ENCODE results near the gene EBF3.

The EBF3 gene

DNA sequence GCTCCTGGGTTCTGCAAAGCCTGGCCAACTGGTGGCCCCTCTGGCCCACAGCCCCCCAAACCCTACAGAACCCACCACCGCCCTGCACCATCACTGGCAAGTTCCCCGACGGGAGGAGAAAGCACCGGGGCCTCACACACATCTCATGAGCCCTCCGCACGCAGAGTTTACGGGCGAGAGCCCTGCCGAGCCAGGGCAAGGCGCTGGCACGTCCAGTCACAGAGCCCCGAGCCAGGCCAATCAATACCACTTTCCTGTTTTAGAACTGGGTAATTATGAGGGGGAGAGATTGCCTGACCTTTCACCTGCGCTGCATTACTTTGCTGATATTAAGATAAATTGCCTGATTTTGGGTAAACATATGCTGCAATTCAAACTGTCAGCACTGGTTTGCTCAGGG lies 113.3 kb downstream of the EBF3 start:
- no peak for DNase-seq (ENCODE audit: low read depth)

DNA sequence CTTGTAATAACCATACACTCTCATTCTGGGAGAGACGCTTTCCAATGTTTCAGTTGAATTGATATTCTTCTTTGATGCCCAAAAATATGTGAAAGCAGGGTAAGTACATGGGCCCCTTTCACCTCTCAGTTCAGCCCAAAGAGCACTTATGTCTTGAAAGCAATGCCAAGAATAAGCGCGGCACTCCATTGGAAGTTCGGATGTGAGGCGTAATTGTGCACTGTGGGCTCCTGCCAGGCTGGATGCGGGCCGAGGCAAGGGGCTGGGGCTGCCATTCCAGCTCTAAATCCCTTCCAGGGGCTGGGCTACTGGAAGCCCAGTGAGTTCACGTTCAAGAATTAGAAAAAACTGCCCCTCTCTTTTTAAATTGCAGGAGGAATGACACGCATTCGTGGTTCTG lies 113.8 kb downstream of the EBF3 start:
- DNase-seq (ENCODE audit: low read depth): no peak

DNA sequence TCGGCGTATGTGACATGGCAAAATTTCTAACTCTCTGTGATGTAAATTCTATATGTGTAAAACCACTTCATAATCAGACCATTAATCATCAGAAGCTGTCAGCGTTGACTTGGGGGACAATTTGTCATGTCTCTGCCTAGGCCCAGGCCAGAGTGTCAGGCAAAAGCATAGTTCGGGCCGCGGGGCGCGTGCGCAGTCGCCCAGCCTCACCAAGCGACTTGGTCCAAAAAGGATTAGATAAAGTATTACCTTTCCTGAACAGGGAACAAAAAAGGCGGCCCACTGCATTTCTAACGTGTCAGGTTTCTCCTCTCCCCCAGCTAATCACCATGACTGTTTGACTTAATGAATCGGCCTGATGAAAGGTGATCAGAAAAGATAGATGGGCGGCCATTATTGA lies 114.2 kb downstream of the EBF3 start:
- DNase-seq (ENCODE audit: low read depth): no peak

DNA sequence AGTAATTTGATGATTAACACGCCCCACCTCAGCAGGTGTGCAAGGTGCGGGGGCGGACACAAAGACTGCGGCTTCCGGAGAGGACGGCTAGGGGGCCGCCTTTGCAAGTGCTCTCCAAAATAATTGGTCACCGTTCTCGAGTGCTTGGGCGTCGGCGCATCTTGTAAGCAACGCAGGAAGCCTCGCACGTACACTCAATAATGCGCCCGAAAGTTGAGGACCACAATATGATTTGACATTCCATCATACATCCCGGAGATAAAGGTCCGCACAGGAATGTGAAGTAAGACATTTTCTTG lies 114.7 kb downstream of the EBF3 start:
- DNase-seq (ENCODE audit: low read depth): no peak

DNA sequence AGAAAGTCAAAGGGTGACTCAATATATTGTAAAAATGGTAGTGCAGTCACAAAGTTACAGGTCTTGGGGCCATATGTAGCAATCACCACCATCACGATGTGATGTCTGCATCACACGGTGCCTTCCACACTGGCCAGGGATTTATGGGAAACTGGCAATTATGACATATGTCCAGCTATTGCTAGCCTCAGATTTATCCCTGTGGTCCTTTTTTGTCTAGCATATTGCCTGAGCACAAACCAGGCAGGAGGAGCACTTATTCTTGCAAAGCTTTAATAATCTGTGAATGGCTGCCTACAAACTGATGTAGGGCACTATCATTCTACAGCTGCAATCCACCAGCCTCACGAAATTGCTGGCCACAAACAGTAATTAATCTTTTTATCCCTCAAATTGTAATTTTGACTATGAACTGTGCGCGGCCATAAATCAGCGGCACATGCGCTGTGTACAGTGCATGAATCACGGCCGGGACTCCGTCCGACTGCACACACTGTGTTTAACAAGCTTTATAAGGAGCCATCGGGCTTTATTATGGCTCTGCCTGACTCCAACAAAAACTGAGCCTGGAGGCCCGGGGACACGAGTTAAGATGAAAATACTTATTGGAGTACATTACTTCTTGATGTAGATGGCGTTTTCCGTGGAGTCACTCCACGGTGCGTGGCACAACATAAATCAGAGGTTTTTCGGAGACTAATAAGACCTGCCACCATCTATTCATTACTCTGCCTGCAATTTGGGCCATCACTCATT lies 115.2 kb downstream of the EBF3 start:
- DNase-seq (ENCODE audit: low read depth): no peak

DNA sequence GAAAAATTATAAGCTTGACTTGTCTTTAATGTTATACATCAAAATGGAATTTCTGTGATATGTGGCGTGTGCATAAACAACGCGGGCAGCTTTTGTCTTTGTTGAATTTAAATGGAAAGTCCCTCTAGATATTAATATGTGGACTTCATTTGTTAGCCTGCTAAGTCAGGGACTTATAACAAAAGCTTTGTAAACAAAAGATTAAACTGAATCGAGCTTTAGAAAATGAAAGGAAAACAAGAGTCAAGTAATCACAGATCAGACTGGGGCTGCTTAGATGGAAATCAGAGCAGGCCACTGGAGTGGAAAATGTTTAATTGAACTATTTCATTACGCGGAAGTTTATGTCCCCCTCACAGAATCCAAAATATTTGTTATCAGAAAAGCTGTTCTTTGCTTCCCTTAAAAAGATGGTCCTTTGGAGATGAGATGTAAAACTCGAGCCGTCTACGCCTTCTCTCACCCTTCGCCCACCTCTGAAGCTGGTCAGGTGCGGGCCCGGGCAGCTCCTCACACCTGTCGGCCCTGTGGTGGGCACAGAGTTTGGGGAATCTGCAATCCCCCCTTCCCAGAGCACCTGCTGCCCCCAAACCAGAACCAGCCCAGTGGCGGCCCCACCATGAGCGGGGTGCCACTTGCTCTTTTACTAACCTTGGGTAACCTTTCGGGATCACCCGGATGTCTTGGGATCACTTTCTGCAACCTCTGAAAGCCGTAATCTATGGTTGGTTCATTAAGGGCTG lies 116.2 kb downstream of the EBF3 start:
- DNase-seq (ENCODE audit: low read depth): no peak

DNA sequence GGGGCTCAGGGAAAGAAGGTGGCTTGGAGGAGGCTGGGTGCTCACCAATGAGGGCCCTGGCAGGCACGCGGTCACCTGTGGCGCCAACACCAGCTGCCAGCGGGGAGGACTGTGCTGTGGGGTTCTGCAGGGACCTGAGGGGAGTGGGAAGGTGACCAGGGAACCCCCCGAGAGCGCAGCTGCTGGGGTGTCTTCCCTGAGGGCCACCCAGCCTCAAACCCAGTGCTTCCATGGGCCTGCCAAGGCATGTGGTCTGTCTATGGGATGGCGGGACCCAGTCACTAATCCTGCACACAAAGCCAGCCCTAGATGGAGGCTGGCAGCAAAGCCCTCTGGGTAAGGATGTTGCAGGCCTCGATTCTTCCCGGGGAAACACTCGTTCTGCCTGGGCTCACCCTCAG lies 117.1 kb downstream of the EBF3 start:
- no peak for DNase-seq (ENCODE audit: low read depth)

DNA sequence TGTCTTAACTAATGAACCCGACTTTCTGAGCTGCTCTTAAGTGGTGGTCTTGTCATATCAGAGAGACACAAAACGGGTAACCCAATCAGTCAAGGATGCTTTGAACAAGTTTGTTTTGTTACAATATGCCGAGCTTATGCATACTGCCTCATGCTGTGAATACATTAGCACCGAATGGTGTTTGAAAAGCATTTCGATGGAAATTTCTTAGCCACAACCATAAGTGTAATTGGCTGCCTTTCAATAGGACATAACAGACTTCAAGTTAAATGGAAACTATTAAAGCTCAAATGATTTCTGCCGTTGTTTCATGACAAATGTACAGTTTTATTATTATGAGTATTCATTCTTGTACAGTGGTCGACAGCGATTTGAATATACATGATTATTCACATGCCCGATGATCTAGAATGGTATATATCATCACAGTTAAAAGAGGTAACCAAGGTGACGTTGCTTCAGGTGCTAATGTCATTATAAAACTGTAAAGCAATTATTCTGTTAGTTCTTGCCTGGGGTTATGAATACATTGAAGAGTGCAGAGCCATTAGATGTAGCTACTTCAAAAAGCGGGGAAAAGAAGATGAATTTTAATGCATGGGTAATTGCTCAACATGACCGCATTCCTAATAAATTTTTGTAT lies 118.8 kb downstream of the EBF3 start:
- no peak for DNase-seq (ENCODE audit: low read depth)

DNA sequence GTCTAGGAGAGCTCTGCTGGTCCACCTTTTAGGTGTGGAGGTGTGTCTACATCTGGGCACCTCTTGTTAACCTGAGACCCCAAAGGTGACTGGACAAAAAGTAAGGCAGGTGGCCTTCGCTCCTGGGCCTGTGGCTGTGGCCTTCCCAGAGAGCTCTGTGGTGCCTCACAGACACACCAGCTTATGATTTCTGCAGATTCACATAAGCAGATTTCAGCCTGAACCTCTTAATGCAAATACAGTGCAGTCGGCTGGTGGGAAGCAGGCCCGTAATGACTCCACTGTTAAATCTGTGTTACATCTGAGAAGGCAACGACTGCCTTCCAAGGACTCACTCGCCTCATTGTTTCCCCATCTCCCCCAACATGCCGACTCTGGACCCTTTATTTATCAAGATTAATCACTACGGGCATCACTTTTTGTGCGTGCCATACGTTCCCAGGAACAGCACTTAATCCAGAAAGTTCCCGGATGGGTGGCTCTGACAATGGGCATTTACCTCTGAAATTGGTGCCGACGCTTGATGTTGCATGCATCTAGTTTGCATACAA lies 119.8 kb downstream of the EBF3 start:
- no peak for DNase-seq (ENCODE audit: low read depth)

DNA sequence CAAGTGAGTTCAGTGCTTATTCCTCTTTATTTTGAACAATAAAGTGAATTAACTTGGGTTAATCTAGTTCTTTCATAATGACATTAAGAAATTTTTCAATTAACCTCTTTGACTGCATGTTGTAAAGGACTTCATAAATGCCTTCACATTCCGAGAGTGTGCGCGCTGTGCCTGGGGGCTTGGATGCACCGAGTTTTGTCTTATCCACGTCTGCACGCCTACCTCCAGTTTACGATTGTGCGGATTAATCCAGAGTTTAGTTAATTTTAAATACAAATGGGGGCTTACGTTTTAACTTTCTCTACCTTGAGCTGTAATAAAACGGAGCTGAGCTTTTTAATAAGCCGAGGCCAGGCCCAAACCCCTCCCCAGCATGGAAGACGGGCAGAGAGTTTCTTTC lies 120.4 kb downstream of the EBF3 start:
- no peak for DNase-seq (ENCODE audit: low read depth)

DNA sequence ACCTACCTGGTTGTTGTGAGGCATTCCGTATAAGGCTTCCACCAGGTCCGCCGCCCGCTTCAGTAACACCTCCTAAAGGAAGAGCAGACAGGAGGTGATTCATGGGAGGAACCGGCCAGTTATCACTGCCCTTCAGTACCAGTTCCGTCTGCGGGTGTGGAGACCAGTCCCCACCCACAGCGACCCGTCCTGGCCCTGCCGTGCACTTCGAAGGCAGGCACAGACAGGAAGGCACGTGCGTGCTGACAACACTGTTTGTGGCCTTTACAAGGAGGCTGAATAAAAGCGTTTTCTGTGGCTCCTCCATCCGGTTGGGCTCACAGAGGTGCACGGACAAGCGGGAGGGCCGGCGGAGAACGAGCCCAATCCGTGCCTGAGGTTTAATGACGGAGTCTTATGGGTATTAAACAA lies 120.9 kb downstream of the EBF3 start:
- DNase-seq (ENCODE audit: low read depth): no peak

DNA sequence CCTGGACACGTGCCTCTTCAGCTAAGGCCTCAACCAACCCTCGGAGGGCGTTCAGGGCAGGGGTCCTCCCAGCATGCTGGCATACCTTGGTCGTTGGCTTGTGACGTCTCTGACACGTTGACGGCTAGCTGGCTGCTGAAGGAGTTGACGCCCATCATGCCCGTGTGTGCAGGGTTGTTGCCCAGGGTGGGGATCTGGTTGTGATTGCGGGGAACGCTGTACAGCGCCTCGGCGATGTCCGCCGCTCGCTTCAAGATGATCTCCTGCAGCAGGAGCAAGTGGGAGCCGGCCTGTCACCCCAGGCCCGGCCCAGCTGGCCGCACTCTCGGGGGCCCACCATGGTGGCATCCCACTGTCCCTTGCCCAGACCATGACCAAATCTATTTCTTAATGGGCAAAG lies 122.0 kb downstream of the EBF3 start:
- no peak for DNase-seq (ENCODE audit: low read depth)

DNA sequence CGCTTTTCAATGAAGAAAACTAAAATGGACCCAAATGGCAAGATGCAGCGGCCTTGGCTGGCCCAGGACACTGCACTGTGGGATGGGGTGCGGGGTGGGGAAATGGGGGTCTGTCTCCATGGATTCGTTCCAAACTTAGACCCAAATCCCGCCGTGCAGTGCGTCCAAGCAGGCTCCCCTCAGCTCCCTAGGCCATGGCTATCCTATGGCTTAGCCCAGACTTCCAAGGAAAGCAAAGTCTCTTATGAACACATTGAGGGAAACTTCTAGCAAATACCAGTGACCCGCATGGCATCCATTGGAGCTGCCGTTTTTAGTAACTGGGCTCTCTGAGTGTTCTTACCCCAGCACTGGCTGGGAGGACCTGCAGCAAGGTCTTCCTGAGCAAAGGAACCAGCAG lies 122.5 kb downstream of the EBF3 start:
- DNase-seq (ENCODE audit: low read depth): no peak

DNA sequence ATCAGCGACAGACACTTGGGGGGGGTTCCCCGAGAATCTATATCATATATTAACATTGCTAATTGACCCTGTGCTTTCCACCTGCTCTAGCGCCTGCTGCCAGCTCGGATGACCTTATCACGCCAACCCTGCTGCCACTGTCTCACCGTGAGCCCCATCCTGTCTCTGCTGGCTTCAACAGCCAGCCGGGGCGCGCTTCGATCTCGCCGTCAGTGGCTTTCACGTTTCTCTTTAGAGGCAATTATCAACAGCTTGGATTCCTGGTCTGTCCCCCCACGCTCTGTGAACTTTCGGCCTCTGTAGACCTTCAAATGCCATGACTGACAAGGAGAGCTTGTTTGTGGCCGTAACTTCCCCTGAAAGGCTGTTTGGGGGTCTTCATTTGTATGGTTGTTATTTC lies 123.0 kb downstream of the EBF3 start:
- no peak for DNase-seq (ENCODE audit: low read depth)

DNA sequence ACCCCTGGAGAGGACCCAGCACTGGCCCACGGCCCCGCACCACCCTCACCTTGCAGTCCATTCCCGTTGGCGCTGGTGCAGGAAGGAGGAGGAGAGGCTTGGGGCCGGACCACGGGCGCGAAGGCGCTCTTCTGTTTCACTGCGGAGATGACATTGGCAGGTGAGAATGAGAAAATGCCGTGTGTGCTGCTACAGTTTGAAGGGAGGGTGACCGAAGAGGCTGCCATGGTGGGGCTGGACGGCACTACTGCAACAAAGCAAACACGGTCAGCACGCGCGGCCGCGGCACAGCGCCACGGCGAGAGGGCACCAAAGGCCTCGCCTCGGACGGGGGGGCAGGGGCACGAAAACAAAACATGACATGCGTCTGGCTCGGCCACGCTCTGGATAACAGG lies 123.9 kb downstream of the EBF3 start:
- no peak for DNase-seq (ENCODE audit: low read depth)

DNA sequence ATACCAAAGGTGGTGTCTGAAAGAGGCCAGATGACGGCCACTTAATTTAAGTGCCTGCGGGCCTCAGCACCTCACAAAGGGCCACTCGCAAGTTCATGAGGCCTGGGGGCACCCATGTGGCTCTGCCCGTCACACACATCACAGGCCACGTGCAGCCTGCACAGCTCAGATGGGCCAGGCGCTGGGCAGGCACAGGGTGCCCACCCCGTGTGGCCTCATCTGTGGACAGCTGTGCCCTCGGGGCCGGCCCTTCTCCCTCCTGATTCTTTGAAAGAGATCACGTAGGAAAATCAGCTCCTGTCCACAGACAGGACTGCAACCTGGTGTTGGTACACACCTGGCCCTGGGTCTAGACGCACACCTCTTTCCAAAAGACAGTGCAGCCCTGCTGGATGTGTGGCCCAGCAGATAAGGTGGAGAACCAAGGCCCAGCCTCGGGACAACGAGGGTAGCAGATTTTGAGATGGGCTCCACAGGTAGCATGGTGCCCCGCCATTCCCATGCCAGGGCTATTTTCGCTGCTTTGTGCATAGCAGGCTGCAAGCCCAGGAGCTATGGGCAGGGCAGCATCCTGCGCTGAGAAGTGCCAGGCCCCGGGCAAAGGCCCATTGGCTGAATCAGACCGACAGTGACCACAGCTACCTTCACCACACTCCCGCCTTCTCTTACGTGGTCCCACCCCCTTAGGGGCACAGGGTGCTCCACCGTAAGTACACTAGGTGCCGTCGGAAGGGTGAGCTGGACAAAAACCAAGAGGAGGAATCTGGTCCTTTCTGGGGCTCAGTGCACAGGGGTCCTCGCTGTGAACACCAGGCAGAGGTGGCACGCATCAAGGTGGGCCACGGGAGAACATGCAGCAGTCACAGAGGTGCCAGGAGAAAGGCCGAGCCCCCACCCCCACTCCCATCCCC lies 124.5 kb downstream of the EBF3 start:
- no peak for DNase-seq (ENCODE audit: low read depth)

DNA sequence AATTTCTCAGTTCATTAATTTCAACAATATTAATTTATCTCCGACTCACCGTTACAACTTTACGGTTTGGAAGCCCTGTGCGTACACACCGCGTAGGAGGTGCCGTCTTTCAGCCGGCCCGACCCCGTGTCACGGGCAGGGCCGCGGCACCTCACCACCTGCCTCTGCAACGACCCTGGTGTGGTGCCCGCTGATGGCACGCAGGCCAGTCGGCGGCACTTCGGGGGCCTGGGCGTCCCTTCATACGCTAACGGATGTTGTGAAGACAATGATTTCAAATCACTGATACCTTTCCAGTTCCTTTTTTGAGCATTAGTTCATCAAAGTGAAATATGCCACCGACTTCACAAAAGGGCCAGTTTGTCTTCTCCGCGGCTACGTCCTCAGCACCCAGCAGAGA lies 125.3 kb downstream of the EBF3 start:
- no peak for DNase-seq (ENCODE audit: low read depth)

DNA sequence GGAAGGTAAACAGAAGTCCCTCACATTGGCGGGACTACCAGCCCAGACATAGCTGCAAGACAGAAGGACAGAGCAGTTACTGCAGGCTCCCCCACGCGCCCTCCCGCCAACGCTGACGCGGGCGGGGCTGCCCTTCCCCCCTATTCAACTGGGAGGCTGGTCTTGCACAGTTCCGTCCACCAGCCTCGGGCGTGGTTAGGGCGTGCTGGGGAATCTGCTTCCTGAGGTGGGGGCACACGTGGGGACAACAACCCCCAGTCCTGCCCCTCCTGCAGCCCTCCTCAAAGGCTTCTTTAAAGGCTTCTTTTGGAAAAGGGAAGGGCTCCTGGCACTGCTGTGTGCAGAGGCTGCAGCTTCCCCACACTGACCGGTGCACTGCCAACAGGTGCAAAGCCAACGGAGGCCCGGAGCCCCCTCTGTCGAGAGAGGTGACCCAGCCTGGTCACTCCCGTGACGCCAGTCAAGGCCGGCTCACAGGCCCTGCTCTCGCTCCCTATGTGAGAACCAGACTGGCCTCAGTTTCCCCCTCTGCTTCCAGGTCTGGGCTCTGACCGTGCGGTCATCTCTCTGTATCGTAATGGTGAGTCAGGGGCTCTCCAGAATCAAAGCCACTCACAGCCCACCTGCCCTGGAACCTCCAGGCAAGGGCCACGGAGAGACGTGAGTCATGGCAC lies 126.0 kb downstream of the EBF3 start:
- no peak for DNase-seq (ENCODE audit: low read depth)

DNA sequence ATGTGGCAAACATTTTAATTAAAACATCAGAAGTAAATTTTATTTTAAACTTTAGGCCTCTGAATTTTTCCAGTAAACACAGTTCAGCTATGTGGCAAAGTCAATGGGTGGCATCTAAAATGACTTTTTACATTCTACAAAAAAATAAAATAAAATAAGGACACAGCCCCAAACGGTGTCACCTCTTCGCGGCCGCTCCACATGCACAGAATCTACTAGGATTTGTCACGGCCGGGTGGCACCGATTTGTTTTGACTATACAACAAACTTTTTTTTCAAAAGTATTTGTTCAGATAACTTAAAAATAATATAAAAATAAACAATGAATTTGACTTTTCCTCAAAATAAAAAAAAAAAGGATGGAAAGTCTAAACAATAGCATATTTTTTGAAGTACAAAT lies 127.8 kb downstream of the EBF3 start:
- DNase-seq (ENCODE audit: low read depth): no peak

DNA sequence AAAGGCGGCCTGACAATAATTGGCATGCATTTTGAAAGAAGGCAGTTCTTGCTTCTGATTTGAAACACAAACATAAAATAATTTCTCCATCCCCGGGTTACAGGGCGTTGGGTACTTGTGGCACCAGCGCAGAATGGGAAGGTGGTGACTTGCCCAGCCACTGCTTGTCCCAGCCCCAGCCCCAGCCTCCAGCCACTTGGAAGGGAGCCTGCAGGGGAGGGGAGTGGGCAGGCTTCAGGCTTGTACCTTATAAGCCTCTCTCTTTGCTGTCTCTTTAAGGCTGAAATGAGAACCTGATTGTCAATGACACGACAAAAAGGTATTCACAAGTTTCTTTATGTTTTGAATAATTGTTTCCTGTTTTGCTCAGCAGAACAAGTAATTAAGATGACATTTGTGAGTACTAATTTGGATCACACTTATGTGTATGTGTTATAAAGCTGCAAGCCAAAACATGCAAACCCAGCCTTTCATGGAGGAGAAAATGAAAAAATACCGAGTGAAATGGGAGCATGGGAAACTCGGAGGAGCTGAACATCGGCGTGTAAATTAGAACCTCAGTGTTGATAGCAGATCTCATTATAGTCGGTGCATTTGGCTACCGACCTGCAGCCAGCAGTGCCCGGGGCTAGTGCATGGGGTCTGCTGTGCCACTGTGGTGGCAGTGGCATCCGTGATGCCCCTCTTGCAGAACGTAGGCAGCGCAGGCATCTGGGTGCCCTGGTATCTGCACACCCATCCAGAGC lies 129.9 kb downstream of the EBF3 start:
- DNase-seq (ENCODE audit: low read depth): no peak

DNA sequence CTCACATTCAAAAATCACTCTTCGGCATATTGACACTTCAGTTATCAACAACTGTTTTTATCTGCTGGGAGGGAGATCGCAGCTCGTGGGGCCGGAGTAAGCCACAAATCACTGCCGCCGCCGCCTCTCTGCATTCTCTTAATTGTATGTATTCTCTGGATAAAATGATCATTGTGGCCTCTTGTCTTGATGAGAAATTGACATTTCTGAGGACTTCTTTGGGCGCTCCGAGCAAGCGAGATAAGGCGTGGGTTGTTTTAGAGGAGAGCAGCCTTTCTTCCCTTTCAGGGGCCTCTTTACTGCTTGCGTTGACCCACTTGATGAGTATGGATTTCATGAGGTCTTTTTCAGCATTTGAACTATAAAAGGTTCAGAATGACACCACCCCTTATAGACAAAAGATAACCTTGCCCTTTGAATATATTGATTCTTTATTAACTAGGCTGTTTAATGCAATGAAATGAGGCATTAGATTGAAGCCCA lies 130.6 kb downstream of the EBF3 start:
- DNase-seq (ENCODE audit: low read depth): no peak

All from stimulated activated CD4-positive, alpha-beta T cell treated with anti-CD3 and anti-CD28 coated beads, Interleukin-2, amount 100 ng/mL, for 4 hours (primary cell).